H1 (cell line): ENCODE measurements around the gene QPCT. TPM values are rescaled to one million over a fixed set of nuclear protein-coding genes. Genes with fewer than 3 reads are reported as not detected.

Experiments
- HDAC2 ChIP-seq, 2 experiments: fragments of 300-600 bp in 1 of 2; sonication (generic) in 1 of 2; IDR thresholded peaks; 2 replicates each; pipeline ENCODE4 v1.6.1; 2011 to 2012; ENCODE audit warnings: low read depth in 2 of 2, low read length in 2 of 2, mild to moderate bottlenecking in 2 of 2, moderate library complexity in 2 of 2, borderline replicate concordance in 1 of 2, inconsistent platforms in 1 of 2
- NRF1 ChIP-seq: IDR thresholded peaks from 2 replicates; pipeline ENCODE4 v1.6.1; 2011; ENCODE audit warnings: mild to moderate bottlenecking, low read depth, low read length, improper control_type of control experiment
- SUZ12 ChIP-seq: fragments of 200-600 bp; sonication (generic); IDR thresholded peaks from 2 replicates; pipeline ENCODE4 v1.6.1; 2012; ENCODE audit warnings: mild to moderate bottlenecking, inconsistent platforms, low read length, moderate library complexity, mixed read lengths
- TAF1 ChIP-seq: IDR thresholded peaks from 2 replicates; pipeline ENCODE4 v1.6.1; 2011; ENCODE audit warnings: mild to moderate bottlenecking, low read depth, low read length
- polyA plus RNA-seq, 7 experiments: library from polyadenylated mRNA; depleted of rRNA in 3 of 7; stranded (reverse) in 5 of 7; unstranded in 2 of 7; fragments of >200 nt in 5 of 7; fragments of 200-250 nt in 2 of 7; gene quantifications; 1 replicate in 5 of 7; 2 replicates in 1 of 7; 4 replicates in 1 of 7; pipeline versions ENCODE4 v1.2.1 to v1.2.3, GENCODE V29; 2011 to 2013; ENCODE audit warnings: missing spikeins in 2 of 7, mixed read lengths in 2 of 7
- total RNA-seq: library from RNA; stranded (reverse); fragmentation: NEBNext Ultra II Directional; extraction: Animal tissue kit (Norgen Biotek cat#: 25700); gene quantifications from 2 replicates; pipeline ENCODE4 v1.2.1, GENCODE V29; 2021

The QPCT gene
- total and polyA plus RNA-seq, 2 of the 8 experiments (the other 6 are each of a cell fraction or from before 2014, with no cell fraction given): 4.0 to 4.3 TPM

GRCh38 chr2:37370666-37371065 lies 26.2 kb downstream of the QPCT start (continued):
- no peak for TF ChIP-seq SUZ12
- TF ChIP-seq HDAC2 (IDR thresholded peaks at IDR 0.05; ENCODE audit: borderline replicate concordance in 1 of 2, low read depth in 2 of 2, low read length in 2 of 2): no peak
- TF ChIP-seq TAF1: no peak
- no peak for TF ChIP-seq NRF1
